HepG2 (cell line): ENCODE measurements around the gene LDAF1. TPM values are rescaled to one million over a fixed set of nuclear protein-coding genes. Genes with fewer than 3 reads are reported as not detected.

Experiments
- ATAC-seq: fragments of 200-7000 bp; cut with Tn5 transposase; 3 replicates; pipeline ENCODE4 v1.9.1; 2020; ENCODE audit warnings: mild to moderate bottlenecking, moderate library complexity
- BruUV-seq: library from RNA; stranded (reverse); fragments of 400-500 nt; replicated peaks from 2 replicates; lab custom pipeline; 2021; lab: Mats Ljungman, UMichigan
- CTCF ChIA-PET: fragments of 300-600 bp; formaldehyde crosslinking; extraction: SDS; loops from one replicate; lab custom pipeline; 2021; ENCODE audit warnings: low total read pairs, inconsistent platforms, low intra/inter-chr PET ratio; lab: Yijun Ruan, JAX
- POLR2A ChIA-PET: fragments of 350-600 bp; sonication (Branson Sonifier 250); formaldehyde crosslinking; loops from one replicate; lab custom pipeline; 2020; ENCODE audit warnings: antibody characterized with exemption, inconsistent platforms; lab: Yijun Ruan, JAX
- DNase-seq: peaks from one replicate; pipeline ENCODE4 v3.0.0-alpha.2; 2015; ENCODE audit warnings: low spot score
- FAIRE-seq: peaks from 3 replicates; lab custom pipeline; 2011; peaks lifted over from hg19 to GRCh38; lab: Jason Lieb, UNC
- H2AFZ ChIP-seq: one replicate; pipeline ENCODE4 v1.6.1; 2011; ENCODE audit warnings: low read length, inconsistent platforms
- H3K27ac ChIP-seq: fragments of 300-600 bp; 3 replicates; pipeline ENCODE4 v1.8.0; 2011; ENCODE audit warnings: mixed run types, mild to moderate bottlenecking, mixed read lengths, low read length, inconsistent platforms; ENCODE audit not compliant: insufficient read depth; ENCODE audit errors: extremely low read length
- H3K27me3 ChIP-seq, 2 experiments: fragments of 200-600 bp in 1 of 2; 2 replicates in 1 of 2; 3 replicates in 1 of 2; pipeline versions ENCODE4 v1.6.0 to v1.8.0; 2011; ENCODE audit warnings: low read length in 2 of 2, mild to moderate bottlenecking in 2 of 2, moderate library complexity in 2 of 2, inconsistent platforms in 1 of 2; ENCODE audit not compliant: insufficient read depth in 2 of 2, control insufficient read depth in 1 of 2
- H3K36me3 ChIP-seq, 2 experiments: fragments of 200-600 bp in 1 of 2; replicated peaks in 1 of 2; 2 replicates in 1 of 2; 3 replicates in 1 of 2; pipeline versions ENCODE4 v1.5.1 to v1.8.0; 2011; ENCODE audit warnings: low read length in 2 of 2, inconsistent platforms in 1 of 2; ENCODE audit not compliant: insufficient read depth in 2 of 2, control insufficient read depth in 1 of 2
- H3K4me1 ChIP-seq: 2 replicates; pipeline ENCODE4 v1.5.1; 2012; ENCODE audit warnings: low read length, inconsistent platforms; ENCODE audit not compliant: insufficient read depth
- H3K4me2 ChIP-seq: 2 replicates; pipeline ENCODE4 v1.6.0; 2011; ENCODE audit warnings: low read depth, low read length, inconsistent platforms
- H3K4me3 ChIP-seq, 3 experiments: fragments of 200-600 bp in 1 of 3; sonication (generic), shearing (Covaris generic) in 1 of 3; replicated peaks in 1 of 3; 2 replicates each; pipeline ENCODE4 v1.5.1; 2011 to 2016; ENCODE audit warnings: low read length in 3 of 3, inconsistent platforms in 2 of 3, low read depth in 2 of 3, mild to moderate bottlenecking in 2 of 3, control low read depth in 1 of 3, mixed read lengths in 1 of 3; ENCODE audit not compliant: insufficient read depth in 1 of 3
- H3K79me2 ChIP-seq: one replicate; pipeline ENCODE4 v1.6.1; 2011; ENCODE audit warnings: low read length, inconsistent platforms; ENCODE audit not compliant: insufficient read depth
- H3K9ac ChIP-seq: 2 replicates; pipeline ENCODE4 v1.6.0; 2011; ENCODE audit warnings: mild to moderate bottlenecking, low read depth, low read length, inconsistent platforms; ENCODE audit not compliant: insufficient read depth
- H3K9me3 ChIP-seq: 2 replicates; pipeline ENCODE4 v1.5.1; 2012; ENCODE audit warnings: mild to moderate bottlenecking, low read length
- H4K20me1 ChIP-seq: 2 replicates; pipeline ENCODE4 v1.6.0; 2011; ENCODE audit warnings: inconsistent platforms, mild to moderate bottlenecking, low read length, moderate library complexity; ENCODE audit not compliant: insufficient read depth
- CEBPG ChIP-seq: IDR thresholded peaks from 2 replicates; pipeline ENCODE4 v1.6.1; 2016
- CHD4 ChIP-seq: fragments of 200-600 bp; sonication (generic); IDR thresholded peaks from 2 replicates; pipeline ENCODE4 v1.7.0; 2017; ENCODE audit warnings: mild to moderate bottlenecking, low read length, borderline replicate concordance
- FOSL2 ChIP-seq: sonication (generic); formaldehyde crosslinking; IDR thresholded peaks from 2 replicates; pipeline ENCODE4 v1.4.0; 2020; ENCODE audit warnings: missing genetic modification reagents
- MXD4 ChIP-seq: IDR thresholded peaks from 2 replicates; pipeline ENCODE4 v1.6.1; 2016; ENCODE audit warnings: mild to moderate bottlenecking, missing biosample characterization, missing genetic modification reagents
- MZF1 ChIP-seq: sonication (generic); formaldehyde crosslinking; IDR thresholded peaks from 2 replicates; pipeline ENCODE4 v1.8.1; 2023; ENCODE audit warnings: mild to moderate bottlenecking, missing genetic modification reagents, borderline replicate concordance
- NR2F6 ChIP-seq, 2 experiments: IDR thresholded peaks; 2 replicates each; pipeline ENCODE4 v1.6.1; 2016; ENCODE audit warnings: antibody characterized with exemption in 1 of 2, mild to moderate bottlenecking in 1 of 2
- POLR2AphosphoS2 ChIP-seq: IDR thresholded peaks from 2 replicates; pipeline ENCODE4 v1.6.1; 2011; ENCODE audit warnings: low read depth, low read length, improper control_type of control experiment
- RBAK ChIP-seq: sonication (generic); formaldehyde crosslinking; IDR thresholded peaks from 2 replicates; pipeline ENCODE4 v1.5.1; 2020; ENCODE audit warnings: mild to moderate bottlenecking, missing genetic modification reagents
- RFX3 ChIP-seq: IDR thresholded peaks from 2 replicates; pipeline ENCODE4 v1.6.1; 2016; ENCODE audit warnings: missing biosample characterization, missing genetic modification reagents
- RXRA ChIP-seq: sonication (generic); formaldehyde crosslinking; IDR thresholded peaks from 2 replicates; pipeline ENCODE4 v1.5.1; 2020; ENCODE audit warnings: missing genetic modification reagents
- SAP130 ChIP-seq: IDR thresholded peaks from 2 replicates; pipeline ENCODE4 v1.6.1; 2016; ENCODE audit warnings: low read depth
- SCMH1 ChIP-seq: sonication (generic); formaldehyde crosslinking; IDR thresholded peaks from 2 replicates; pipeline ENCODE4 v1.9.0; 2021; ENCODE audit warnings: missing genetic modification reagents, mild to moderate bottlenecking, borderline replicate concordance
- SSRP1 ChIP-seq: IDR thresholded peaks from 2 replicates; pipeline ENCODE4 v1.6.1; 2016; ENCODE audit warnings: control low read depth
- TEAD3 ChIP-seq: optimal IDR thresholded peaks from 2 replicates; pipeline ENCODE3; 2016; ENCODE audit warnings: borderline replicate concordance
- XRCC5 ChIP-seq: fragments of 200-400 bp; formaldehyde crosslinking; optimal IDR thresholded peaks from 2 replicates; pipeline ENCODE3; 2017; ENCODE audit warnings: mild to moderate bottlenecking, low read length
- ZFY ChIP-seq: sonication (generic); formaldehyde crosslinking; IDR thresholded peaks from 2 replicates; pipeline ENCODE4 v1.4.0; 2020; ENCODE audit warnings: missing genetic modification reagents
- ZNF263 ChIP-seq: sonication (generic); formaldehyde crosslinking; IDR thresholded peaks from 2 replicates; pipeline ENCODE4 v1.4.0; 2020; ENCODE audit warnings: missing genetic modification reagents
- ZNF331 ChIP-seq: sonication (generic); formaldehyde crosslinking; IDR thresholded peaks from 2 replicates; pipeline ENCODE4 v1.4.0; 2020; ENCODE audit warnings: missing genetic modification reagents
- ZNF460 ChIP-seq: sonication (generic); formaldehyde crosslinking; IDR thresholded peaks from 2 replicates; pipeline ENCODE4 v1.5.1; 2020; ENCODE audit warnings: missing genetic modification reagents, mild to moderate bottlenecking, borderline replicate concordance
- ZNF644 ChIP-seq: IDR thresholded peaks from 2 replicates; pipeline ENCODE4 v1.6.1; 2016; ENCODE audit warnings: low read depth
- ZNF747 ChIP-seq: sonication (generic); formaldehyde crosslinking; IDR thresholded peaks from 2 replicates; pipeline ENCODE4 v1.8.1; 2023; ENCODE audit warnings: missing genetic modification reagents, mild to moderate bottlenecking, borderline replicate concordance
- WGBS: methylation state at CpG from one replicate; pipeline ENCODE4 v1.1.6; 2017; ENCODE audit warnings: low lambda C conversion rate; 5-methylcytosine and 5-hydroxymethylcytosine counted together
- in situ Hi-C: cut with HindIII; loops from 2 replicates; pipeline ENCODE4 v1.10.0; 2017; ENCODE audit warnings: low pct_unique_long_range_greater_than_20kb; ENCODE audit not compliant: extremely low pct_ligation_motif_present
- intact Hi-C: fragments of 100-400 bp; cut with micrococcal nuclease; formaldehyde crosslinking; loops from one replicate; pipeline ENCODE4 v1.10.0; 2022; ENCODE audit not compliant: unreplicated experiment
- polyA plus RNA-seq, 8 experiments: library from polyadenylated mRNA; depleted of rRNA in 3 of 8; stranded (reverse) in 7 of 8; unstranded in 1 of 8; fragments of >200 nt; fragmentation: Illumina TruSeq in 4 of 8; extraction: Trizol in 4 of 8; gene quantifications; 2 replicates each; pipeline versions ENCODE4 v1.2.1 to v1.2.3, GENCODE V29; 2011 to 2016; ENCODE audit warnings: low read depth in 4 of 8, missing spikeins in 1 of 8, mixed read lengths in 1 of 8; ENCODE audit not compliant: insufficient read depth in 1 of 8
- total RNA-seq, 5 experiments: library from RNA; depleted of rRNA; stranded (reverse); fragments of >200 nt; fragmentation: Illumina TruSeq; extraction: Trizol; gene quantifications; 2 replicates each; pipeline ENCODE4 v1.2.3, GENCODE V29; 2016; ENCODE audit warnings: low read depth in 1 of 5
- TF ChIP-seq, protein P1 (sequence below): sonication (generic); formaldehyde crosslinking; IDR thresholded peaks from 2 replicates; pipeline ENCODE4 v1.5.1; 2020; ENCODE audit warnings: mild to moderate bottlenecking, missing genetic modification reagents, moderate library complexity
- TF ChIP-seq, protein P2 (sequence below): IDR thresholded peaks from 2 replicates; pipeline ENCODE4 v1.6.1; 2016

The LDAF1 gene
- total and polyA plus RNA-seq, 2 of the 13 experiments (the other 11 are each of a cell fraction or from before 2014, with no cell fraction given) = 6.3 to 7.5 TPM

- Histone ChIP-seq H3K27me3 (peaks cover 2 to 16% of the 10 kb centered on the region in 2 experiments; a peak in 2 of 5 replicates), H3K36me3 (no peaks in the 10 kb centered on the region), H3K9ac (peak within 1 kb of the TSS; percentile 3; the same call in 1 of the 2 replicates), H3K4me3 (peak within 1 kb of the TSS in 2 of 3 experiments; percentile 0 to 12; a peak in 1 of 6 replicates), H4K20me1 (no peaks in the 10 kb centered on the region), H3K27ac (no peak within 1 kb of the TSS), H2AFZ (no peak within 1 kb of the TSS), H3K4me1 (peaks cover 21% of the 10 kb centered on the region), H3K9me3 (no peaks in the 10 kb centered on the region), H3K79me2 (no peaks in the 10 kb centered on the region), H3K4me2 (peak within 1 kb of the TSS; percentile 54)
- ChIA-PET POLR2A (no interaction called here), CTCF (no interaction called here)
- in situ Hi-C loops = loop anchor here (25.0 kb wide), 1 partner anchor 1187 kb away; no protein-coding TSS in a partner anchor
- ATAC-seq (peak; percentile 74), FAIRE-seq (no peak), DNase-seq (peak; percentile 39)
- intact Hi-C loops = loop anchor here (1.0 to 10.0 kb wide), 2 partner anchors 124 to 404 kb away; no protein-coding TSS in a partner anchor
- WGBS = 5% methylated on average over 8 of the region's 8 CpGs
- BruUV-seq = no TSS peak
- no peak for TF ChIP-seq RBAK (CRISPR knock-in tag)
- 0 out of 2 replicates have a peak, but pooled peaks have one; percentile 5 for TF ChIP-seq FOSL2 (CRISPR knock-in tag)
- no peak for TF ChIP-seq NR2F6 (IDR thresholded peaks at IDR 0.05)
- TF ChIP-seq NR2F6 (CRISPR knock-in tag; IDR thresholded peaks at IDR 0.05) = 0 out of 2 replicates have a peak, but pooled peaks have one; percentile 9
- no peak for TF ChIP-seq SCMH1 (CRISPR knock-in tag)
- TF ChIP-seq CHD4 = no peak
- peak; percentile 90 for TF ChIP-seq ZNF263
- TF ChIP-seq, protein P1, sequence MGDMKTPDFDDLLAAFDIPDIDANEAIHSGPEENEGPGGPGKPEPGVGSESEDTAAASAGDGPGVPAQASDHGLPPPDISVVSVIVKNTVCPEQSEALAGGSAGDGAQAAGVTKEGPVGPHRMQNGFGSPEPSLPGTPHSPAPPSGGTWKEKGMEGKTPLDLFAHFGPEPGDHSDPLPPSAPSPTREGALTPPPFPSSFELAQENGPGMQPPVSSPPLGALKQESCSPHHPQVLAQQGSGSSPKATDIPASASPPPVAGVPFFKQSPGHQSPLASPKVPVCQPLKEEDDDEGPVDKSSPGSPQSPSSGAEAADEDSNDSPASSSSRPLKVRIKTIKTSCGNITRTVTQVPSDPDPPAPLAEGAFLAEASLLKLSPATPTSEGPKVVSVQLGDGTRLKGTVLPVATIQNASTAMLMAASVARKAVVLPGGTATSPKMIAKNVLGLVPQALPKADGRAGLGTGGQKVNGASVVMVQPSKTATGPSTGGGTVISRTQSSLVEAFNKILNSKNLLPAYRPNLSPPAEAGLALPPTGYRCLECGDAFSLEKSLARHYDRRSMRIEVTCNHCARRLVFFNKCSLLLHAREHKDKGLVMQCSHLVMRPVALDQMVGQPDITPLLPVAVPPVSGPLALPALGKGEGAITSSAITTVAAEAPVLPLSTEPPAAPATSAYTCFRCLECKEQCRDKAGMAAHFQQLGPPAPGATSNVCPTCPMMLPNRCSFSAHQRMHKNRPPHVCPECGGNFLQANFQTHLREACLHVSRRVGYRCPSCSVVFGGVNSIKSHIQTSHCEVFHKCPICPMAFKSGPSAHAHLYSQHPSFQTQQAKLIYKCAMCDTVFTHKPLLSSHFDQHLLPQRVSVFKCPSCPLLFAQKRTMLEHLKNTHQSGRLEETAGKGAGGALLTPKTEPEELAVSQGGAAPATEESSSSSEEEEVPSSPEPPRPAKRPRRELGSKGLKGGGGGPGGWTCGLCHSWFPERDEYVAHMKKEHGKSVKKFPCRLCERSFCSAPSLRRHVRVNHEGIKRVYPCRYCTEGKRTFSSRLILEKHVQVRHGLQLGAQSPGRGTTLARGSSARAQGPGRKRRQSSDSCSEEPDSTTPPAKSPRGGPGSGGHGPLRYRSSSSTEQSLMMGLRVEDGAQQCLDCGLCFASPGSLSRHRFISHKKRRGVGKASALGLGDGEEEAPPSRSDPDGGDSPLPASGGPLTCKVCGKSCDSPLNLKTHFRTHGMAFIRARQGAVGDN = 0 out of 2 replicates have a peak, but pooled peaks have one; percentile 27
- peak; percentile 45 for TF ChIP-seq TEAD3 (CRISPR knock-in tag)
- TF ChIP-seq, protein P2, sequence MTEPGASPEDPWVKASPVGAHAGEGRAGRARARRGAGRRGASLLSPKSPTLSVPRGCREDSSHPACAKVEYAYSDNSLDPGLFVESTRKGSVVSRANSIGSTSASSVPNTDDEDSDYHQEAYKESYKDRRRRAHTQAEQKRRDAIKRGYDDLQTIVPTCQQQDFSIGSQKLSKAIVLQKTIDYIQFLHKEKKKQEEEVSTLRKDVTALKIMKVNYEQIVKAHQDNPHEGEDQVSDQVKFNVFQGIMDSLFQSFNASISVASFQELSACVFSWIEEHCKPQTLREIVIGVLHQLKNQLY (CRISPR knock-in tag) = 0 out of 2 replicates have a peak, but pooled peaks have one; percentile 33
- TF ChIP-seq RXRA = peak; percentile 23; the same call in 1 of the 2 replicates
- 0 out of 2 replicates have a peak, but pooled peaks have one; percentile 38 for TF ChIP-seq SSRP1 (CRISPR knock-in tag)
- no peak for TF ChIP-seq ZNF747
- 0 out of 2 replicates have a peak, but pooled peaks have one; percentile 27 for TF ChIP-seq ZNF331 (CRISPR knock-in tag)
- peak; percentile 38 for TF ChIP-seq XRCC5
- 0 out of 2 replicates have a peak, but pooled peaks have one; percentile 7 for TF ChIP-seq ZNF644 (CRISPR knock-in tag)
- TF ChIP-seq ZFY (CRISPR knock-in tag) = no peak
- TF ChIP-seq POLR2AphosphoS2 = no peak
- no peak for TF ChIP-seq CEBPG (CRISPR knock-in tag)
- no peak for TF ChIP-seq ZNF460
- TF ChIP-seq SAP130 (CRISPR knock-in tag) = peak; percentile 28
- TF ChIP-seq RFX3 (CRISPR knock-in tag) = peak; percentile 75
- no peak for TF ChIP-seq MZF1 (CRISPR knock-in tag)
- 0 out of 2 replicates have a peak, but pooled peaks have one; percentile 29 for TF ChIP-seq MXD4 (CRISPR knock-in tag)
These were observed 8.0 kb upstream of the LDAF1 start, which contains the start of gene DNAH3 for GRCh38 chr16:21150375-21151001. DNAH3 (minus strand) TSS chr16:21150846; CDS start chr16:21150319, 527 bp downstream.
